ENCODE results near the gene PHACTR2.
"Not testable (repeated sequence)": the region's sequence is repeated elsewhere in the genome, so short reads cannot be mapped to it uniquely, and the experiment has no call there.

PHACTR2 gene

GRCh38 chr6:143699430-143699825 is 21.7 kb downstream of the PHACTR2 start:
- DNase-seq = no peak

GRCh38 chr6:143700684-143701348 is 23.1 kb downstream of the PHACTR2 start:
- DNase-seq = no peak

GRCh38 chr6:143701349-143702234 is 23.8 kb downstream of the PHACTR2 start:
- DNase-seq = no peak

DNA sequence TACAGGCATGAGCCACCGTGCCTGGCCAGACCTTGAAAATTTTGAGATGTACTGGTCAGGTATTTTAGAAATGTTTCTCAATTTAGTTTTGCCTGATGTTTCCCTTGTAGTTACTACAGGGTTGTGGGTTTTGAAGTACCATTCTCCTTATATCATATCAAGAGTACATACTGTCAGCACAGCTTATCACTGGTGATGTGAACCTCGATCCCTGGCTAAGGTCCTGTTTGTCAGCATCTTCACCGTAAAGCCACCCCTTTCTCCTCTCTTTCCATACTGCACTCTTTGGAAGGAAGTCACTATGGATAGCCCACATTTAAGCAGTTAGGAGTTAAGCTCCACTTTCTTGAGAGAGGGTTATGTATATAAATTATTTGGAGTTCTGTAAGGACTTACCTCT is 27.8 kb downstream of the PHACTR2 start:
- no peak for DNase-seq

- no peak for DNase-seq
These were observed 29.9 kb downstream of the PHACTR2 start for GRCh38 chr6:143707697-143708096.

DNA sequence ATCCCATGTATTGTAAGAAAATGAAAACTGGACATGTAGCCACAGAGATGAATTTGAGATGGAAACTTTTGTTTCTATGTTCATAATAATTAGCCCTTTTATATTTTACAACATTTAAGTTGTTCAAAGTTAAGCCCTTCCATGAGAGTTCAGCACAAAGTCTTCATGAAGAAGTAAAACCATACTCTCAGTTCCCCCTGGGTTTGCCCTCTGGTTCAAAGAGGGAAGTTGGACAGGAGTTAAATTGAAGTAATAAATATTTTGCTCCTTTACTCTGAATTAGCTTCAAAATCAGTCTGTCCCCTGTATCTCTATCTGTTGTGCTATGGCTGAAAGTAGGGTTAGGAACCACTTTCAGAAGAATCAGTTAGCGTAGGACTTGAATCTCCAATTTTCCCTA is 31.1 kb downstream of the PHACTR2 start:
- no peak for DNase-seq

DNA sequence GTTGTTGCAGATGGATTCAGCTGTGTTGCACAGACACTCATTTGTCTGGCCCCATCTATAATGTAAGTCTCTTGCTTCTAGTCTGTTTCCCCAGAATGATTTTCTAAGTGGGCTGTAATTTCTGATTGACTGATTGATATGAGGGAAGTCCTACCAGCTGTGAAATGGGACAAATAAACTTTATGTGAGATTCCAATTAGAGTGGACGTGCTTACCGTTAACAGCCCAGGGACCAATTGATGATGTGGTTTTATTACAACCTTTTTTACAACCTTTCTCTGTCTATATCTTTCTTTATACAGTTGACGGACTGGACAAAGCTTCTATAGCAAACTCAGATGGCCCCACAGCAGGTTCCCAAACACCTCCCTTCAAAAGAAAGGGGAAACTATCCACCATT is 33.9 kb downstream of the PHACTR2 start:
- no peak for DNase-seq

GRCh38 chr6:143718472-143718871 is 40.7 kb downstream of the PHACTR2 start:
- no peak for DNase-seq

DNA sequence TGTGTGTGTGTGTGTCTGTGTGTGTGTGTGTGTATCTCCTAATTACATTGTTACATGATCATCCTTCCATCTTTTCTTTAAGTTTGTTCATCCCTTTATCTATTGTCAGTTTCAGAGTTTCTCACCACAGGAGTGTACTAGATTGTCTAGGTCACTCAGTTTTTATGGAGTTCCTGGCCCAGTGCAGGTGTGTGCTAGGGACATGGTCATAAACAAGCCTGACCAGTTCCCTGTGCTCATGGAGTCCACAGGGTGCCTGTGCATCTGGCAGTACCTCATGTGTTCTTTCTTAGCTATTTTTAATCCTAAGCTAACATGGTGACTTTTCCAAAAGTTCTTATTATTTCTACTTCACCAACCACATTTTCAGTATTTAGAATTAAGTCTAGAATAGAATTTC is 43.9 kb downstream of the PHACTR2 start:
- DNase-seq = no peak

DNA sequence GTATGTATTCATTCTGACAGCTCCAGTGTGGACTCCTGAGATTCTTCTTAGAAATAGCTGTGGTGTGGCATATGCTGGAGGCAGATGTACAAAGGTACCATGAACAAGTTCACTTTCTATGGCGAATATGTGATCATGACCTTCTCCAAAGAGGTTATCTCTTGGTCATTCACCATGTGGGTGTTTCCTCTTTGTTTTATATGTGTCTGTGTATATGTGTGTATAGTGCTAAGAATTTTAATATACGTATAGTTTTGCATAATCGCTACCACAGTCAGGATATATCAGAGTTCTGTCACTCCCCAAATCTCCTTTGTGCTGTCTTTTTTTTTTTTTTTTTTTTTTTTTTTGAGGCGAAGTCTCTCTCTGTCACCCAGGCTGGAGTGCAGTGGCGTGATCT is 47.1 kb downstream of the PHACTR2 start:
- no peak for DNase-seq

DNA sequence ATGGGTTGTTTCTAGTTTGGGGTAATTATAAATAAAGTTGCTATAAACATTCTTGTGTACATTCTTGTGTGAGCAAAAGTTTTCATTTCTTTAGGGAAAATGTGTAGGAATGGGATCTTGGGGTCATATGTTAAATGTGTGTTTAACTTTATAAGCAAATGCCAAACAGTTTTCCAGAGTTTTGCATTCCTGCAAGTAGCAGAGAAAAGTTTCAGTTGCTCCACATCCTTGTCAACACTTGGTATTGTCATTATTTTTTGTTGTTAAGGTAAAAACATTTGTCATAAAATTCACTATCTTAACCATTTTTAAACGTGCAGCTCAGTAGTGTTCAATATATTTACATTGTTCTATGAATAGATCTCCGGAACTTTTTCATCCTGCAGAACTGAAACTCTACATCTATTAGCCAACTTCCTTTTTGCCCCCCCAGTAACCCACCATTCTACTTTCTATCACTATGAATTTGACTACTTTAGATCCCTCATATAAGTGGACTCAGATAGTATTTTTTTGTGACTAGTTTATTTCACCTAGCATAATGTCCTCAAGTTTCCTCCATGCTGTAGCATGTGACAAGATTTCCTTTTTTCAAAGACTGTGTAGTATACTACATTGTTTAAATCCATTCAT is 48.4 kb downstream of the PHACTR2 start:
- DNase-seq = no peak

- DNase-seq = no peak
These were observed 49.3 kb downstream of the PHACTR2 start for GRCh38 chr6:143727035-143727434.

- DNase-seq = no peak
These were observed 54.0 kb downstream of the PHACTR2 start for GRCh38 chr6:143731789-143732188.

GRCh38 chr6:143732536-143732935 is 54.8 kb downstream of the PHACTR2 start:
- DNase-seq = no peak

- DNase-seq = no peak
These were observed 55.7 kb downstream of the PHACTR2 start for GRCh38 chr6:143733510-143733909.

- DNase-seq = no peak
These were observed 56.9 kb downstream of the PHACTR2 start for GRCh38 chr6:143734641-143735063.

DNA sequence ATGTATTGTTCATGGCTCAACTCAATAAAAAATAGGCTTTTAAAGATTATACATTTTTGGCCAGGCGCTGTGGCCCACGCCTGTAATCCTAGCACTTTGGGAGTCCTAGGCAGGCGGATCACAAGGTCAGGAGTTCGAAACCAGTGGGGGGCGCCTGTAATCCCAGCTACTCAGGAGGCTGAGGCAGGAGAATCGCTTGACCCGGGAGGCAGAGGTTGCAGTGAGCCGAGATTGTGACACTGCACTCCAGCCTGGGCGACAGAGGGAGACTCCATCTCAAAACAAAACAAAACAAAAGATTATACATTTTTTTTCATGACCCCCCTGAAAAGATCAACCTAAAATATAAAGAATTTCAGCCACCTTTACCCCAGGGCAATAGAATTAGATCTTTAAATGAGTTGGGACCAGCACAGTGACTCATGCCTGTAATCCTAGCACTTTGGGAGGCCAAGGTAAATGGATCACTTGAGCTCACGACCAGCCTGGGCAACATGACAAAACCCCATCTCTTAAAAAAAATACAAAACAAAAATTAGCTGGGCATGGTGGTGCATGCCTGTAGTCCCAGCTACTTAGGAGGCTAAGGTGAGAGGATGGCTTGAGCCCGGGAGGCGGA is 60.4 kb downstream of the PHACTR2 start:
- not testable (repeated sequence) for DNase-seq

DNA sequence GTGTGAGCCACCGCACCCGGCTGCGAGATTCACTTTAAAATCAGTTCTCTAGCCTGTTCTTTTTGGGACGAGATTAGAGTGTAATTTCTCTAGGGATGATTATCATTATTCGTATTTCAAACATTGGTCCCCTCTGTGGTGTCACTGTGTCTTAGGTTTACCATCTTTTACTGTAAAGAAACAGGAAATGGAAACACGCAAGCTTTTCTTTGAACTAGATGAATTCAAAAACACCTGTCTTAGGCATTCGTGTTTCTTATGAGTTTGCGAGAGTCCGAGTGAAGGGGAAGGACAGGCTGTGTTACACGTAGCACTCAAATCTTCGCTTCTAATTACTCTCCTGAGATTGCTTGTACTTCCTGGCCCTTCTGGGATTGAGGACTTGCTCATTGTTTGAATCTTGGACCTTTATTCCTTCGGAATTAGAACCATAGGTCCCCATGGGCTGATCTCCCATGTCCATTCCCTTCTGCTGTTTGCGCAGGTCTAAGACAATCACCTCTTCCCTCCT is 61.6 kb downstream of the PHACTR2 start:
- no peak for DNase-seq

DNA sequence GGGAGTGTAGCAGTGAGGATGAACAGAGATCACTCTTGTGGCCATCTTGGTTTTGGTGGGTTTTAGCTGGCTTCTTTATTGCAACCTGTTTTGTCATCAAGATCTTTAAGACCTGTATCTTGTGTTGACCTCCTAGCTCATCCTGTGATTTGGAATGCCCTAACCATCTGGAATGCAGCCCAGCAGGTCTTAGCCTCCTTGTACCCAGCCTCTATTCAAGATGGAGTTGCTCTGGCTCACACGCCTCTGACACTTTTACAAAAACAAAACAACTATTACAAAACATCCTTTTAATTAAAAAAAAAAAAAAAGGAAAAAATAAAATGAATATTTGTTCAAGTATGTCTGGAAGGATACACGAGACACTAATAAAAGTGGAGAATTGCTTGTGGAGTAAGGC is 62.4 kb downstream of the PHACTR2 start:
- no peak for DNase-seq

GRCh38 chr6:143741480-143741879 is 63.7 kb downstream of the PHACTR2 start:
- DNase-seq = no peak

GRCh38 chr6:143742070-143742954 is 64.5 kb downstream of the PHACTR2 start:
- no peak for DNase-seq

- DNase-seq = no peak
These were observed 65.1 kb downstream of the PHACTR2 start for GRCh38 chr6:143742955-143743255.
